Activated CD8-positive, alpha-beta T cell treated with anti-CD3 and anti-CD28 coated beads, Interleukin-2, amount 10 ng/mL, durations not matched to agents 7 days and 5 days (primary cell): Measurements from ENCODE around the gene C20orf204. TPM values are rescaled to one million over a fixed set of nuclear protein-coding genes. Genes with fewer than 3 reads are reported as not detected.

ENCODE experiments used
- microRNA-seq: library from miRNA; unstranded; fragments of <30 nt; microRNA quantifications from one replicate; pipeline ENCODE4 v1.2.0, GENCODE V29; 2022
- total RNA-seq, 2 experiments: library from RNA; stranded (reverse); gene quantifications; one replicate each; pipeline ENCODE4 v1.2.3, GENCODE V29; 2021

Gene C20orf204
- total RNA-seq, 2 experiments from 2014 or later: 6.4 to 7.6 TPM

Small RNAs within 50 kb of the gene (microRNA-seq; reads per million reads assigned to microRNA genes)
- 6.3 reads per million, percentile 8 among the genes with 10 or more reads in this experiment for gene MIR6813

Other genes starting within 250 kb of the C20orf204 start
- under 1 TPM in 1 of 2 experiments, not detected in 1; 0.10 TPM for gene ZBTB46, start 204.9 kb upstream of the C20orf204 start, total RNA-seq
- not detected for gene ABHD16B, start 174.7 kb upstream of the C20orf204 start, total RNA-seq
- 10 to 100 TPM; 35.7 to 40.0 TPM for gene TPD52L2, start 170.9 kb upstream of the C20orf204 start, total RNA-seq
- 10 to 100 TPM; 47.3 to 48.1 TPM for gene DNAJC5, start 141.1 kb upstream of the C20orf204 start, total RNA-seq
- gene UCKL1, start 79.8 kb upstream of the C20orf204 start, total RNA-seq: 10 to 100 TPM; 41.1 to 45.4 TPM
- 10 to 100 TPM; 12.0 to 12.1 TPM for gene ZNF512B, start 66.3 kb upstream of the C20orf204 start, total RNA-seq
- 10 to 100 TPM; 12.0 to 12.5 TPM for gene SAMD10, start 56.5 kb upstream of the C20orf204 start, total RNA-seq
- 10 to 100 TPM; 64.7 to 68.3 TPM for gene PRPF6, start 55.0 kb upstream of the C20orf204 start, total RNA-seq
- gene SOX18, start 13.5 kb downstream of the C20orf204 start, total RNA-seq: under 1 TPM; 0.13 to 0.21 TPM
- gene TCEA2, start 27.0 kb downstream of the C20orf204 start, total RNA-seq: 10 to 100 TPM; 49.6 to 55.3 TPM
- 100 to 1,000 TPM; 130 to 135 TPM for gene RGS19, start 43.3 kb downstream of the C20orf204 start, total RNA-seq
- gene OPRL1, start 43.9 kb downstream of the C20orf204 start, total RNA-seq: 1 to 10 TPM; 1.5 to 2.0 TPM
- gene LKAAEAR1, start 48.2 kb downstream of the C20orf204 start, total RNA-seq: under 1 TPM; 0.34 to 0.61 TPM
- not detected for gene NPBWR2, start 71.4 kb downstream of the C20orf204 start, total RNA-seq
- gene MYT1, start 128.3 kb downstream of the C20orf204 start, total RNA-seq: not detected
- gene PCMTD2, start 219.6 kb downstream of the C20orf204 start, total RNA-seq: 10 to 100 TPM; 32.0 to 33.2 TPM